GM12878 (cell line): ENCODE measurements around the gene KIF5A. TPM values are rescaled to one million over a fixed set of nuclear protein-coding genes. Genes with fewer than 3 reads are reported as not detected.

Experiments used
- ATAC-seq: fragments of 200-7000 bp; cut with Tn5 transposase; 3 replicates; pipeline ENCODE4 v1.9.1; 2020; ENCODE audit warnings: mild to moderate bottlenecking, moderate library complexity
- BruUV-seq: library from RNA; stranded (reverse); fragments of 400-500 nt; replicated peaks from 2 replicates; lab custom pipeline; 2021; lab: Mats Ljungman, UMichigan
- CTCF ChIA-PET: fragments of 300-600 bp; sonication (Branson Sonifier 250); formaldehyde crosslinking; extraction: SDS; loops from one replicate; lab custom pipeline; 2021; ENCODE audit warnings: inconsistent platforms; lab: Yijun Ruan, JAX
- POLR2A ChIA-PET: fragments of 350-600 bp; formaldehyde crosslinking; extraction: SDS; loops from one replicate; lab custom pipeline; 2021; ENCODE audit warnings: inconsistent platforms; lab: Charles Lee
- RAD21 ChIA-PET: fragments of 300-600 bp; sonication (Branson Sonifier 250); formaldehyde crosslinking; loops from one replicate; lab custom pipeline; 2023; ENCODE audit warnings: antibody characterized with exemption; ENCODE audit not compliant: unreplicated experiment; lab: Charles Lee
- SMC1A ChIA-PET: fragments of 300-600 bp; sonication (Branson Sonifier 250); formaldehyde crosslinking; loops from one replicate; lab custom pipeline; 2023; ENCODE audit not compliant: unreplicated experiment, uncharacterized antibody; lab: Charles Lee
- DNase-seq: peaks from one replicate; pipeline ENCODE4 v3.0.0-alpha.2; 2011; ENCODE audit warnings: low read depth, low spot score
- FAIRE-seq: peaks from 3 replicates; lab custom pipeline; 2011; peaks lifted over from hg19 to GRCh38; lab: Jason Lieb, UNC
- H2AFZ ChIP-seq: 2 replicates; pipeline ENCODE4 v1.6.0; 2011; ENCODE audit warnings: low read depth, low read length, control low read depth; ENCODE audit not compliant: control insufficient read depth
- H3K27ac ChIP-seq: 2 replicates; pipeline ENCODE4 v1.5.1; 2011; ENCODE audit warnings: control low read depth; ENCODE audit not compliant: control insufficient read depth, insufficient read depth
- H3K27me3 ChIP-seq, 2 experiments: replicated peaks in 1 of 2; 2 replicates each; pipeline versions ENCODE4 v1.6.0 to v1.6.1; 2011; ENCODE audit warnings: low read length in 1 of 2; ENCODE audit not compliant: control insufficient read depth in 2 of 2, insufficient read depth in 2 of 2
- H3K36me3 ChIP-seq, 2 experiments: 2 replicates each; pipeline ENCODE4 v1.5.1; 2011; ENCODE audit warnings: low read length in 1 of 2; ENCODE audit not compliant: control insufficient read depth in 2 of 2, insufficient read depth in 2 of 2
- H3K4me1 ChIP-seq: 2 replicates; pipeline ENCODE4 v1.6.1; 2011; ENCODE audit warnings: mild to moderate bottlenecking, low read length, moderate library complexity, mixed read lengths; ENCODE audit not compliant: control insufficient read depth, insufficient read depth
- H3K4me2 ChIP-seq: 2 replicates; pipeline ENCODE4 v1.6.0; 2011; ENCODE audit warnings: control low read depth; ENCODE audit not compliant: control insufficient read depth, insufficient read depth
- H3K4me3 ChIP-seq: fragments of 200-600 bp; sonication (generic); 2 replicates; pipeline ENCODE4 v1.5.1; 2016
- H3K79me2 ChIP-seq: 2 replicates; pipeline ENCODE4 v1.6.0; 2011; ENCODE audit warnings: low read length; ENCODE audit not compliant: control insufficient read depth, insufficient read depth
- H3K9ac ChIP-seq: 2 replicates; pipeline ENCODE4 v1.8.0; 2011; ENCODE audit warnings: low read length, control low read depth, mixed read lengths; ENCODE audit not compliant: control insufficient read depth, insufficient read depth
- H3K9me3 ChIP-seq: replicated peaks from 3 replicates; pipeline ENCODE4 v1.5.1; 2011; ENCODE audit warnings: mild to moderate bottlenecking, low read length; ENCODE audit not compliant: control insufficient read depth, insufficient read depth
- H4K20me1 ChIP-seq: 2 replicates; pipeline ENCODE4 v1.6.0; 2011; ENCODE audit not compliant: control insufficient read depth, insufficient read depth
- BCL11A ChIP-seq: IDR thresholded peaks from 2 replicates; pipeline ENCODE4 v1.6.1; 2011; ENCODE audit warnings: low read depth, low read length
- CREM ChIP-seq: IDR thresholded peaks from 2 replicates; pipeline ENCODE4 v1.6.1; 2014; ENCODE audit warnings: antibody characterized with exemption, low read depth
- ELK1 ChIP-seq: IDR thresholded peaks from 2 replicates; pipeline ENCODE4 v1.6.1; 2012; ENCODE audit warnings: low read depth, low read length, improper control_type of control experiment
- GABPA ChIP-seq: IDR thresholded peaks from 2 replicates; pipeline ENCODE4 v1.6.1; 2014; ENCODE audit warnings: antibody characterized with exemption, low read depth, mild to moderate bottlenecking, inconsistent platforms
- HCFC1 ChIP-seq: fragments of 150-350 bp; IDR thresholded peaks from 2 replicates; pipeline ENCODE4 v1.6.1; 2014; ENCODE audit warnings: low read length
- NFXL1 ChIP-seq: fragments of 450-650 bp; IDR thresholded peaks from 2 replicates; pipeline ENCODE4 v1.6.1; 2017; ENCODE audit warnings: antibody characterized with exemption, mild to moderate bottlenecking, borderline replicate concordance
- PAX8 ChIP-seq: fragments of 450-650 bp; IDR thresholded peaks from 2 replicates; pipeline ENCODE4 v1.6.1; 2017; ENCODE audit warnings: mild to moderate bottlenecking, moderate library complexity
- POLR2AphosphoS2 ChIP-seq: IDR thresholded peaks from 2 replicates; pipeline ENCODE4 v1.6.1; 2011; ENCODE audit warnings: low read depth, mild to moderate bottlenecking, low read length, improper control_type of control experiment, moderate library complexity
- RELA ChIP-seq: fragments of 450-650 bp; IDR thresholded peaks from 2 replicates; pipeline ENCODE4 v1.8.0; 2014; ENCODE audit warnings: borderline replicate concordance; ENCODE audit not compliant: partially characterized antibody
- WRNIP1 ChIP-seq: IDR thresholded peaks from 2 replicates; pipeline ENCODE4 v1.6.1; 2011; ENCODE audit warnings: low read depth, low read length, improper control_type of control experiment, borderline replicate concordance
- WGBS: methylation state at CpG from one replicate; pipeline ENCODE4 v1.1.6; 2016; ENCODE audit warnings: low lambda C conversion rate; ENCODE audit not compliant: insufficient replicate concordance, insufficient coverage; ENCODE audit errors: missing lambda C conversion rate; 5-methylcytosine and 5-hydroxymethylcytosine counted together
- in situ Hi-C: fragments of 300-500 bp; cut with MboI; formaldehyde crosslinking; loops from 9 replicates; pipeline ENCODE4 v1.14.3; 2018; ENCODE audit warnings: mixed read lengths
- intact Hi-C: fragments of 100-400 bp; cut with micrococcal nuclease; formaldehyde crosslinking; loops from one replicate; pipeline ENCODE4 v1.14.2; 2022; ENCODE audit not compliant: unreplicated experiment
- polyA plus RNA-seq, 11 experiments: library from polyadenylated mRNA; depleted of rRNA in 4 of 11; unstranded in 6 of 11; stranded (reverse) in 5 of 11; fragments of >200 nt; fragmentation: Nextera tagmentation in 4 of 11; fragmentation: Illumina TruSeq in 1 of 11; extraction: Ambion mirVana in 4 of 11; extraction: Trizol in 1 of 11; gene quantifications; 1 replicate in 1 of 11; 2 replicates in 10 of 11; pipeline versions ENCODE4 v1.2.1 to v1.2.3, GENCODE V29; 2011 to 2016; ENCODE audit warnings: inconsistent platforms in 2 of 11, missing spikeins in 2 of 11, low read depth in 1 of 11
- total RNA-seq, 4 experiments: library from RNA; depleted of rRNA in 3 of 4; stranded (reverse); fragments of >200 nt in 3 of 4; fragmentation: Illumina TruSeq in 1 of 4; extraction: Trizol in 1 of 4; gene quantifications; 2 replicates each; pipeline versions ENCODE4 v1.2.1 to v1.2.3, GENCODE V29; 2013 to 2021
- TF ChIP-seq, protein P1 (sequence below): fragments of 450-650 bp; IDR thresholded peaks from 2 replicates; pipeline ENCODE4 v1.6.1; 2017; ENCODE audit warnings: antibody characterized with exemption, mild to moderate bottlenecking, moderate library complexity
- TF ChIP-seq, protein P2 (sequence below): fragments of 450-650 bp; IDR thresholded peaks from 2 replicates; pipeline ENCODE4 v1.6.1; 2016; ENCODE audit warnings: mild to moderate bottlenecking
- TF ChIP-seq, protein P3 (sequence below): IDR thresholded peaks from 2 replicates; pipeline ENCODE4 v1.6.1; 2012; ENCODE audit warnings: improper control_type of control experiment, low read depth, low read length; ENCODE audit not compliant: insufficient replicate concordance

KIF5A gene
- total and polyA plus RNA-seq, 10 of the 15 experiments (the other 5 are each of a cell fraction or from before 2014, with no cell fraction given) = 0.35 to 2.9 (median 0.97) TPM

GRCh38 chr12:57580466-57580795, 30.6 kb downstream of the KIF5A start:
- Histone ChIP-seq H3K9me3 (no peaks in the 10 kb centered on the region), H3K9ac (no peak overlapping the region), H2AFZ (no peak overlapping the region), H3K4me1 (no peaks in the 10 kb centered on the region), H3K4me2 (no peak overlapping the region), H3K27ac (no peak overlapping the region), H3K79me2 (no peaks in the 10 kb centered on the region), H3K36me3 (no peaks in the 10 kb centered on the region), H3K27me3 (no peaks in the 10 kb centered on the region; a peak in 2 of 4 replicates), H3K4me3 (no peak overlapping the region), H4K20me1 (no peaks in the 10 kb centered on the region)
- BruUV-seq = no TSS peak
- ChIA-PET SMC1A (interaction anchor here (1.2 to 4.2 kb wide), 3 partner anchors 40 to 122 kb away, joined by 3 to 16 read pairs (median 6); no protein-coding TSS in a partner anchor), RAD21 (interaction anchor here (0.9 to 1.1 kb wide), 2 partner anchors 53 to 162 kb away, joined by 3 read pairs; partner anchors contain the start of gene B4GALNT1), CTCF (interaction anchor here (1.3 to 7.8 kb wide), 6 partner anchors 27 to 125 kb away, joined by 3 to 119 read pairs (median 22); partner anchors contain the start of genes GLI1 and INHBE), POLR2A (interaction anchor here (0.6 to 1.1 kb wide), 2 partner anchors 35 to 1084 kb away, joined by 3 read pairs; no protein-coding TSS in a partner anchor)
- ATAC-seq (no peak), FAIRE-seq (no peak), DNase-seq (no peak)
- in situ Hi-C loops (no loop called here), intact Hi-C loops (loop anchor here (10.0 kb wide), 1 partner anchor 324 kb away; no protein-coding TSS in a partner anchor)
- WGBS = 32% methylated on average over 4 of the region's 4 CpGs
- no peak for TF ChIP-seq PAX8
- no peak for TF ChIP-seq ELK1
- no peak for TF ChIP-seq BCL11A
- TF ChIP-seq, protein P1, sequence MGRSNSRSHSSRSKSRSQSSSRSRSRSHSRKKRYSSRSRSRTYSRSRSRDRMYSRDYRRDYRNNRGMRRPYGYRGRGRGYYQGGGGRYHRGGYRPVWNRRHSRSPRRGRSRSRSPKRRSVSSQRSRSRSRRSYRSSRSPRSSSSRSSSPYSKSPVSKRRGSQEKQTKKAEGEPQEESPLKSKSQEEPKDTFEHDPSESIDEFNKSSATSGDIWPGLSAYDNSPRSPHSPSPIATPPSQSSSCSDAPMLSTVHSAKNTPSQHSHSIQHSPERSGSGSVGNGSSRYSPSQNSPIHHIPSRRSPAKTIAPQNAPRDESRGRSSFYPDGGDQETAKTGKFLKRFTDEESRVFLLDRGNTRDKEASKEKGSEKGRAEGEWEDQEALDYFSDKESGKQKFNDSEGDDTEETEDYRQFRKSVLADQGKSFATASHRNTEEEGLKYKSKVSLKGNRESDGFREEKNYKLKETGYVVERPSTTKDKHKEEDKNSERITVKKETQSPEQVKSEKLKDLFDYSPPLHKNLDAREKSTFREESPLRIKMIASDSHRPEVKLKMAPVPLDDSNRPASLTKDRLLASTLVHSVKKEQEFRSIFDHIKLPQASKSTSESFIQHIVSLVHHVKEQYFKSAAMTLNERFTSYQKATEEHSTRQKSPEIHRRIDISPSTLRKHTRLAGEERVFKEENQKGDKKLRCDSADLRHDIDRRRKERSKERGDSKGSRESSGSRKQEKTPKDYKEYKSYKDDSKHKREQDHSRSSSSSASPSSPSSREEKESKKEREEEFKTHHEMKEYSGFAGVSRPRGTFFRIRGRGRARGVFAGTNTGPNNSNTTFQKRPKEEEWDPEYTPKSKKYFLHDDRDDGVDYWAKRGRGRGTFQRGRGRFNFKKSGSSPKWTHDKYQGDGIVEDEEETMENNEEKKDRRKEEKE = no peak
- TF ChIP-seq GABPA = no peak
- no peak for TF ChIP-seq POLR2AphosphoS2
- TF ChIP-seq HCFC1 = no peak
- no peak for TF ChIP-seq CREM
- TF ChIP-seq NFXL1 = no peak
- TF ChIP-seq, protein P2, sequence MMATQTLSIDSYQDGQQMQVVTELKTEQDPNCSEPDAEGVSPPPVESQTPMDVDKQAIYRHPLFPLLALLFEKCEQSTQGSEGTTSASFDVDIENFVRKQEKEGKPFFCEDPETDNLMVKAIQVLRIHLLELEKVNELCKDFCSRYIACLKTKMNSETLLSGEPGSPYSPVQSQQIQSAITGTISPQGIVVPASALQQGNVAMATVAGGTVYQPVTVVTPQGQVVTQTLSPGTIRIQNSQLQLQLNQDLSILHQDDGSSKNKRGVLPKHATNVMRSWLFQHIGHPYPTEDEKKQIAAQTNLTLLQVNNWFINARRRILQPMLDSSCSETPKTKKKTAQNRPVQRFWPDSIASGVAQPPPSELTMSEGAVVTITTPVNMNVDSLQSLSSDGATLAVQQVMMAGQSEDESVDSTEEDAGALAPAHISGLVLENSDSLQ = no peak
- TF ChIP-seq, protein P3, sequence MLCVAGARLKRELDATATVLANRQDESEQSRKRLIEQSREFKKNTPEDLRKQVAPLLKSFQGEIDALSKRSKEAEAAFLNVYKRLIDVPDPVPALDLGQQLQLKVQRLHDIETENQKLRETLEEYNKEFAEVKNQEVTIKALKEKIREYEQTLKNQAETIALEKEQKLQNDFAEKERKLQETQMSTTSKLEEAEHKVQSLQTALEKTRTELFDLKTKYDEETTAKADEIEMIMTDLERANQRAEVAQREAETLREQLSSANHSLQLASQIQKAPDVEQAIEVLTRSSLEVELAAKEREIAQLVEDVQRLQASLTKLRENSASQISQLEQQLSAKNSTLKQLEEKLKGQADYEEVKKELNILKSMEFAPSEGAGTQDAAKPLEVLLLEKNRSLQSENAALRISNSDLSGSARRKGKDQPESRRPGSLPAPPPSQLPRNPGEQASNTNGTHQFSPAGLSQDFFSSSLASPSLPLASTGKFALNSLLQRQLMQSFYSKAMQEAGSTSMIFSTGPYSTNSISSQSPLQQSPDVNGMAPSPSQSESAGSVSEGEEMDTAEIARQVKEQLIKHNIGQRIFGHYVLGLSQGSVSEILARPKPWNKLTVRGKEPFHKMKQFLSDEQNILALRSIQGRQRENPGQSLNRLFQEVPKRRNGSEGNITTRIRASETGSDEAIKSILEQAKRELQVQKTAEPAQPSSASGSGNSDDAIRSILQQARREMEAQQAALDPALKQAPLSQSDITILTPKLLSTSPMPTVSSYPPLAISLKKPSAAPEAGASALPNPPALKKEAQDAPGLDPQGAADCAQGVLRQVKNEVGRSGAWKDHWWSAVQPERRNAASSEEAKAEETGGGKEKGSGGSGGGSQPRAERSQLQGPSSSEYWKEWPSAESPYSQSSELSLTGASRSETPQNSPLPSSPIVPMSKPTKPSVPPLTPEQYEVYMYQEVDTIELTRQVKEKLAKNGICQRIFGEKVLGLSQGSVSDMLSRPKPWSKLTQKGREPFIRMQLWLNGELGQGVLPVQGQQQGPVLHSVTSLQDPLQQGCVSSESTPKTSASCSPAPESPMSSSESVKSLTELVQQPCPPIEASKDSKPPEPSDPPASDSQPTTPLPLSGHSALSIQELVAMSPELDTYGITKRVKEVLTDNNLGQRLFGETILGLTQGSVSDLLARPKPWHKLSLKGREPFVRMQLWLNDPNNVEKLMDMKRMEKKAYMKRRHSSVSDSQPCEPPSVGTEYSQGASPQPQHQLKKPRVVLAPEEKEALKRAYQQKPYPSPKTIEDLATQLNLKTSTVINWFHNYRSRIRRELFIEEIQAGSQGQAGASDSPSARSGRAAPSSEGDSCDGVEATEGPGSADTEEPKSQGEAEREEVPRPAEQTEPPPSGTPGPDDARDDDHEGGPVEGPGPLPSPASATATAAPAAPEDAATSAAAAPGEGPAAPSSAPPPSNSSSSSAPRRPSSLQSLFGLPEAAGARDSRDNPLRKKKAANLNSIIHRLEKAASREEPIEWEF = no peak
- no peak for TF ChIP-seq WRNIP1
- TF ChIP-seq RELA = no peak
